ENCODE results near the gene KIAA0753.

DNA sequence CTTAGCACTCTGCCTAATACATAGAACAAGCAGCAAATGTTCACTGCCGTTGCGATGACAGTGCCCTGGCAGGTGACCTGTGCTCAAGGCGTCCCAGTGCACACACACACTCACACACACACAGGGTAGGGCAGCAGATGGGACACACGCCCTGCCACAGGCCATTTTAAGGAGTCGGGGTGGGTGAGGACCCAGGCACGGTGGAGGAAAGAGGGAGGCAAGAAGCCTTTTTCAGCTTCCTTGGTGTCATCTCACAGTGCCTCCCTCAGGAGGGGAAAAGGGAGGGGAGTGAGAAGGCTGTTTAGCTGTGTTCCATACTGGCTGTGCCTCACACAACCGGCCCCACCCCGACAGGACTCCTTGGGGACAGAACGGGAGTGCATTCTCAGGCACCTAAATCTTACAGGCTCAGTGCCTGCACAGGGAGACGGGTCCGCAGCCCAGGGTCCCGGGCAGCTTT, 85.6 kb downstream of the KIAA0753 start:
- TF ChIP-seq, protein P1, sequence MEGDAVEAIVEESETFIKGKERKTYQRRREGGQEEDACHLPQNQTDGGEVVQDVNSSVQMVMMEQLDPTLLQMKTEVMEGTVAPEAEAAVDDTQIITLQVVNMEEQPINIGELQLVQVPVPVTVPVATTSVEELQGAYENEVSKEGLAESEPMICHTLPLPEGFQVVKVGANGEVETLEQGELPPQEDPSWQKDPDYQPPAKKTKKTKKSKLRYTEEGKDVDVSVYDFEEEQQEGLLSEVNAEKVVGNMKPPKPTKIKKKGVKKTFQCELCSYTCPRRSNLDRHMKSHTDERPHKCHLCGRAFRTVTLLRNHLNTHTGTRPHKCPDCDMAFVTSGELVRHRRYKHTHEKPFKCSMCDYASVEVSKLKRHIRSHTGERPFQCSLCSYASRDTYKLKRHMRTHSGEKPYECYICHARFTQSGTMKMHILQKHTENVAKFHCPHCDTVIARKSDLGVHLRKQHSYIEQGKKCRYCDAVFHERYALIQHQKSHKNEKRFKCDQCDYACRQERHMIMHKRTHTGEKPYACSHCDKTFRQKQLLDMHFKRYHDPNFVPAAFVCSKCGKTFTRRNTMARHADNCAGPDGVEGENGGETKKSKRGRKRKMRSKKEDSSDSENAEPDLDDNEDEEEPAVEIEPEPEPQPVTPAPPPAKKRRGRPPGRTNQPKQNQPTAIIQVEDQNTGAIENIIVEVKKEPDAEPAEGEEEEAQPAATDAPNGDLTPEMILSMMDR (IDR thresholded peaks at IDR 0.05) = no peak
- no peak for TF ChIP-seq POLR2A (IDR thresholded peaks at IDR 0.05)
- no peak for TF ChIP-seq POLR2AphosphoS5 (IDR thresholded peaks at IDR 0.05)
- TF ChIP-seq EP300 (IDR thresholded peaks at IDR 0.05) = no peak
